ENCODE measurements around the gene DDAH1.

The DDAH1 gene

GRCh38 chr1:85379203-85380136, 85.5 kb downstream of the DDAH1 start:
- FAIRE-seq = no peak
- TF ChIP-seq CTCF (IDR thresholded peaks at IDR 0.05; ENCODE audit: insufficient read depth, missing control alignments) = no peak
- no peak for DNase-seq (ENCODE audit: insufficient read length, low spot score)

GRCh38 chr1:85378534-85378933, 86.4 kb downstream of the DDAH1 start:
- TF ChIP-seq CTCF (IDR thresholded peaks at IDR 0.05; ENCODE audit: insufficient read depth, missing control alignments) = no peak
- DNase-seq (ENCODE audit: insufficient read length, low spot score) (no peak), FAIRE-seq (no peak)

GRCh38 chr1:85376356-85376755, 88.6 kb downstream of the DDAH1 start:
- no peak for TF ChIP-seq CTCF (IDR thresholded peaks at IDR 0.05; ENCODE audit: insufficient read depth, missing control alignments)
- FAIRE-seq (no peak), DNase-seq (ENCODE audit: insufficient read length, low spot score) (no peak)

GRCh38 chr1:85375493-85375892, 89.5 kb downstream of the DDAH1 start:
- no peak for DNase-seq (ENCODE audit: insufficient read length, low spot score)
- no peak for TF ChIP-seq CTCF (IDR thresholded peaks at IDR 0.05; ENCODE audit: insufficient read depth, missing control alignments)
- FAIRE-seq = no peak

- DNase-seq (ENCODE audit: insufficient read length, low spot score) (no peak), FAIRE-seq (no peak)
- no peak for TF ChIP-seq CTCF (IDR thresholded peaks at IDR 0.05; ENCODE audit: insufficient read depth, missing control alignments)
Measured at GRCh38 chr1:85374160-85374559, 90.8 kb downstream of the DDAH1 start.

GRCh38 chr1:85373378-85373708, 91.6 kb downstream of the DDAH1 start:
- TF ChIP-seq CTCF (IDR thresholded peaks at IDR 0.05; ENCODE audit: insufficient read depth, missing control alignments) = no peak
- no peak for DNase-seq (ENCODE audit: insufficient read length, low spot score)
- FAIRE-seq = no peak

GRCh38 chr1:85372683-85373377, 92.1 kb downstream of the DDAH1 start:
- TF ChIP-seq CTCF (IDR thresholded peaks at IDR 0.05; ENCODE audit: insufficient read depth, missing control alignments) = no peak
- no peak for DNase-seq (ENCODE audit: insufficient read length, low spot score)
- FAIRE-seq = no peak

All from D721Med (cell line).